ENCODE results near the gene CCDC148.
"Not testable (repeated sequence)": the region's sequence is repeated elsewhere in the genome, so short reads cannot be mapped to it uniquely, and the experiment has no call there.

DNA sequence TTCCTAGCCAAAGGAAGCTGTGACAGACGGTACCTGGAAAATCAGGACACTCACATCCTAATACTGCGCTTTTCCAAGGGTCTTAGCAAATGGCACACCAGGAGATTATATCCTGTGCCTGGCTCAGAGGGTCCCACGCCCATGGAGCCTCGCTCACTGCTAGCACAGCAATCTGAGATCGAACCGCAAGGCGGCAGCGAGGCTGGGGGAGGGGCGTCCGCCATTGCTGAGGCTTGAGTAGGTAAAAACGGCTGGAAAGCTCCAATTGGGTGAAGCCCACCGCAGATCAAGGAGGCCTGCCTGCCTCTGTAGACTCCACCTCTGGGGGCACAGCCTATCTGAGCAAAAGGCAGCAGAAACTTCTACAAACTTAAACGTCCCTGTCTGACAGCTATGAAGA lies 22.8 kb downstream of the CCDC148 start:
- TF ChIP-seq, protein P1, sequence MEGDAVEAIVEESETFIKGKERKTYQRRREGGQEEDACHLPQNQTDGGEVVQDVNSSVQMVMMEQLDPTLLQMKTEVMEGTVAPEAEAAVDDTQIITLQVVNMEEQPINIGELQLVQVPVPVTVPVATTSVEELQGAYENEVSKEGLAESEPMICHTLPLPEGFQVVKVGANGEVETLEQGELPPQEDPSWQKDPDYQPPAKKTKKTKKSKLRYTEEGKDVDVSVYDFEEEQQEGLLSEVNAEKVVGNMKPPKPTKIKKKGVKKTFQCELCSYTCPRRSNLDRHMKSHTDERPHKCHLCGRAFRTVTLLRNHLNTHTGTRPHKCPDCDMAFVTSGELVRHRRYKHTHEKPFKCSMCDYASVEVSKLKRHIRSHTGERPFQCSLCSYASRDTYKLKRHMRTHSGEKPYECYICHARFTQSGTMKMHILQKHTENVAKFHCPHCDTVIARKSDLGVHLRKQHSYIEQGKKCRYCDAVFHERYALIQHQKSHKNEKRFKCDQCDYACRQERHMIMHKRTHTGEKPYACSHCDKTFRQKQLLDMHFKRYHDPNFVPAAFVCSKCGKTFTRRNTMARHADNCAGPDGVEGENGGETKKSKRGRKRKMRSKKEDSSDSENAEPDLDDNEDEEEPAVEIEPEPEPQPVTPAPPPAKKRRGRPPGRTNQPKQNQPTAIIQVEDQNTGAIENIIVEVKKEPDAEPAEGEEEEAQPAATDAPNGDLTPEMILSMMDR (IDR thresholded peaks at IDR 0.05), result not testable (repeated sequence)
- not testable (repeated sequence) for TF ChIP-seq POLR2A (IDR thresholded peaks at IDR 0.05)

Data from esophagus squamous epithelium (tissue), 4 donors.